ENCODE data around the gene RGS14.

GRCh38 chr5:177355162-177355867, 2.4 kb upstream of the RGS14 start:
- TF ChIP-seq CTCF (IDR thresholded peaks at IDR 0.05): no peak
- TF ChIP-seq POLR2A (IDR thresholded peaks at IDR 0.05): no peak
- TF ChIP-seq EP300 (IDR thresholded peaks at IDR 0.05; ENCODE audit: low read depth): no peak
